Neural cell (in vitro differentiated cells): ENCODE data around the gene MRPS15.

ENCODE experiments used
- CTCF ChIP-seq: fragments of 450-650 bp; IDR thresholded peaks from 2 replicates; pipeline ENCODE4 v1.5.1; 2014; ENCODE audit warnings: antibody characterized with exemption, mild to moderate bottlenecking, moderate library complexity; ENCODE audit not compliant: poor library complexity, severe bottlenecking
- REST ChIP-seq: IDR thresholded peaks from 2 replicates; pipeline ENCODE4 v1.6.1; 2012; ENCODE audit warnings: borderline replicate concordance

GRCh38 chr1:36411674-36412648, 52.2 kb downstream of the MRPS15 start:
- TF ChIP-seq CTCF, result no peak
- TF ChIP-seq REST, result no peak
